ENCODE measurements around the gene SNAI1.

The SNAI1 gene

GRCh38 chr20:49983848-49984408, 1.1 kb downstream of the SNAI1 start:
- H3K4me1 ChIP-seq (ENCODE audit: control insufficient read depth, insufficient read depth, low read length) = peaks cover 10% of the 10 kb centered on the region
- no peaks in the 10 kb centered on the region for H3K27me3 ChIP-seq (ENCODE audit: control insufficient read depth, insufficient read depth, low read length)
- peak overlapping the region; percentile 41 for H3K9ac ChIP-seq (ENCODE audit: low read length)
- peak overlapping the region; percentile 77 for H3K27ac ChIP-seq (ENCODE audit: low read depth, low read length)
- peak overlapping the region; percentile 78 for H3K4me3 ChIP-seq (ENCODE audit: low read length)
- H3K36me3 ChIP-seq (ENCODE audit: control insufficient read depth, insufficient read depth, low read length) = no peaks in the 10 kb centered on the region

GRCh38 chr20:49984426-49985153, 1.8 kb downstream of the SNAI1 start:
- peaks cover 10% of the 10 kb centered on the region for H3K4me1 ChIP-seq (ENCODE audit: control insufficient read depth, insufficient read depth, low read length)
- no peaks in the 10 kb centered on the region for H3K36me3 ChIP-seq (ENCODE audit: control insufficient read depth, insufficient read depth, low read length)
- no peak overlapping the region for H3K27ac ChIP-seq (ENCODE audit: low read depth, low read length)
- H3K27me3 ChIP-seq (ENCODE audit: control insufficient read depth, insufficient read depth, low read length) = no peaks in the 10 kb centered on the region
- peak overlapping the region; percentile 78 for H3K4me3 ChIP-seq (ENCODE audit: low read length)
- peak overlapping the region; percentile 41 for H3K9ac ChIP-seq (ENCODE audit: low read length)

GRCh38 chr20:49985157-49985556, 2.4 kb downstream of the SNAI1 start:
- Histone ChIP-seq H3K4me3 (ENCODE audit: low read length) (peak overlapping the region; percentile 78), H3K27ac (ENCODE audit: low read depth, low read length) (no peak overlapping the region), H3K36me3 (ENCODE audit: control insufficient read depth, insufficient read depth, low read length) (no peaks in the 10 kb centered on the region), H3K4me1 (ENCODE audit: control insufficient read depth, insufficient read depth, low read length) (peaks cover 16% of the 10 kb centered on the region), H3K9ac (ENCODE audit: low read length) (no peak overlapping the region), H3K27me3 (ENCODE audit: control insufficient read depth, insufficient read depth, low read length) (no peaks in the 10 kb centered on the region)

GRCh38 chr20:49985617-49986016, 2.8 kb downstream of the SNAI1 start:
- H3K9ac ChIP-seq (ENCODE audit: low read length) = no peak overlapping the region
- no peaks in the 10 kb centered on the region for H3K36me3 ChIP-seq (ENCODE audit: control insufficient read depth, insufficient read depth, low read length)
- peaks cover 20% of the 10 kb centered on the region for H3K4me1 ChIP-seq (ENCODE audit: control insufficient read depth, insufficient read depth, low read length)
- no peaks in the 10 kb centered on the region for H3K27me3 ChIP-seq (ENCODE audit: control insufficient read depth, insufficient read depth, low read length)
- no peak overlapping the region for H3K4me3 ChIP-seq (ENCODE audit: low read length)
- H3K27ac ChIP-seq (ENCODE audit: low read depth, low read length) = no peak overlapping the region

- Histone ChIP-seq H3K9ac (ENCODE audit: low read length) (no peak overlapping the region), H3K27me3 (ENCODE audit: control insufficient read depth, insufficient read depth, low read length) (no peaks in the 10 kb centered on the region), H3K36me3 (ENCODE audit: control insufficient read depth, insufficient read depth, low read length) (no peaks in the 10 kb centered on the region), H3K27ac (ENCODE audit: low read depth, low read length) (no peak overlapping the region), H3K4me1 (ENCODE audit: control insufficient read depth, insufficient read depth, low read length) (peaks cover 21% of the 10 kb centered on the region), H3K4me3 (ENCODE audit: low read length) (no peak overlapping the region)
Observed at GRCh38 chr20:49986049-49986448, 3.3 kb downstream of the SNAI1 start.

- no peaks in the 10 kb centered on the region for H3K27me3 ChIP-seq (ENCODE audit: control insufficient read depth, insufficient read depth, low read length)
- no peak overlapping the region for H3K4me3 ChIP-seq (ENCODE audit: low read length)
- no peak overlapping the region for H3K9ac ChIP-seq (ENCODE audit: low read length)
- H3K27ac ChIP-seq (ENCODE audit: low read depth, low read length) = no peak overlapping the region
- no peaks in the 10 kb centered on the region for H3K36me3 ChIP-seq (ENCODE audit: control insufficient read depth, insufficient read depth, low read length)
- H3K4me1 ChIP-seq (ENCODE audit: control insufficient read depth, insufficient read depth, low read length) = peaks cover 21% of the 10 kb centered on the region
Observed at GRCh38 chr20:49987015-49987867, 4.5 kb downstream of the SNAI1 start.

- Histone ChIP-seq H3K4me3 (ENCODE audit: low read length) (no peak overlapping the region), H3K4me1 (ENCODE audit: control insufficient read depth, insufficient read depth, low read length) (peaks cover 20% of the 10 kb centered on the region), H3K27ac (ENCODE audit: low read depth, low read length) (no peak overlapping the region), H3K36me3 (ENCODE audit: control insufficient read depth, insufficient read depth, low read length) (no peaks in the 10 kb centered on the region), H3K9ac (ENCODE audit: low read length) (no peak overlapping the region), H3K27me3 (ENCODE audit: control insufficient read depth, insufficient read depth, low read length) (no peaks in the 10 kb centered on the region)
Observed at GRCh38 chr20:49987868-49988690, 5.3 kb downstream of the SNAI1 start.

GRCh38 chr20:49989234-49990065, 6.7 kb downstream of the SNAI1 start:
- peaks cover 11% of the 10 kb centered on the region for H3K4me1 ChIP-seq (ENCODE audit: control insufficient read depth, insufficient read depth, low read length)
- no peak overlapping the region for H3K4me3 ChIP-seq (ENCODE audit: low read length)
- H3K36me3 ChIP-seq (ENCODE audit: control insufficient read depth, insufficient read depth, low read length) = no peaks in the 10 kb centered on the region
- no peaks in the 10 kb centered on the region for H3K27me3 ChIP-seq (ENCODE audit: control insufficient read depth, insufficient read depth, low read length)
- no peak overlapping the region for H3K9ac ChIP-seq (ENCODE audit: low read length)
- H3K27ac ChIP-seq (ENCODE audit: low read depth, low read length) = peak overlapping the region; percentile 76

GRCh38 chr20:49990271-49990720, 7.5 kb downstream of the SNAI1 start:
- Histone ChIP-seq H3K27me3 (ENCODE audit: control insufficient read depth, insufficient read depth, low read length) (no peaks in the 10 kb centered on the region), H3K4me1 (ENCODE audit: control insufficient read depth, insufficient read depth, low read length) (peaks cover 11% of the 10 kb centered on the region), H3K36me3 (ENCODE audit: control insufficient read depth, insufficient read depth, low read length) (no peaks in the 10 kb centered on the region), H3K4me3 (ENCODE audit: low read length) (no peak overlapping the region), H3K27ac (ENCODE audit: low read depth, low read length) (peak overlapping the region; percentile 76), H3K9ac (ENCODE audit: low read length) (no peak overlapping the region)

GRCh38 chr20:49993301-49993751, 10.5 kb downstream of the SNAI1 start:
- Histone ChIP-seq H3K27me3 (ENCODE audit: control insufficient read depth, insufficient read depth, low read length) (no peaks in the 10 kb centered on the region), H3K4me3 (ENCODE audit: low read length) (no peak overlapping the region), H3K9ac (ENCODE audit: low read length) (no peak overlapping the region), H3K4me1 (ENCODE audit: control insufficient read depth, insufficient read depth, low read length) (peaks cover 11% of the 10 kb centered on the region), H3K36me3 (ENCODE audit: control insufficient read depth, insufficient read depth, low read length) (no peaks in the 10 kb centered on the region), H3K27ac (ENCODE audit: low read depth, low read length) (no peak overlapping the region)

GRCh38 chr20:49995586-49995985, 12.8 kb downstream of the SNAI1 start:
- Histone ChIP-seq H3K4me1 (ENCODE audit: control insufficient read depth, insufficient read depth, low read length) (peaks cover 1% of the 10 kb centered on the region), H3K9ac (ENCODE audit: low read length) (no peak overlapping the region), H3K27me3 (ENCODE audit: control insufficient read depth, insufficient read depth, low read length) (no peaks in the 10 kb centered on the region), H3K27ac (ENCODE audit: low read depth, low read length) (no peak overlapping the region), H3K4me3 (ENCODE audit: low read length) (no peak overlapping the region), H3K36me3 (ENCODE audit: control insufficient read depth, insufficient read depth, low read length) (no peaks in the 10 kb centered on the region)
